HG02623 (cell line): Measurements from ENCODE around the gene C8A.

Source experiments
- ATAC-seq: cut with Tn5 transposase; IDR thresholded peaks from one replicate; pipeline ENCODE4 v1.9.1; 2021; ENCODE audit warnings: moderate library complexity; ENCODE audit not compliant: unreplicated experiment

The C8A gene

DNA sequence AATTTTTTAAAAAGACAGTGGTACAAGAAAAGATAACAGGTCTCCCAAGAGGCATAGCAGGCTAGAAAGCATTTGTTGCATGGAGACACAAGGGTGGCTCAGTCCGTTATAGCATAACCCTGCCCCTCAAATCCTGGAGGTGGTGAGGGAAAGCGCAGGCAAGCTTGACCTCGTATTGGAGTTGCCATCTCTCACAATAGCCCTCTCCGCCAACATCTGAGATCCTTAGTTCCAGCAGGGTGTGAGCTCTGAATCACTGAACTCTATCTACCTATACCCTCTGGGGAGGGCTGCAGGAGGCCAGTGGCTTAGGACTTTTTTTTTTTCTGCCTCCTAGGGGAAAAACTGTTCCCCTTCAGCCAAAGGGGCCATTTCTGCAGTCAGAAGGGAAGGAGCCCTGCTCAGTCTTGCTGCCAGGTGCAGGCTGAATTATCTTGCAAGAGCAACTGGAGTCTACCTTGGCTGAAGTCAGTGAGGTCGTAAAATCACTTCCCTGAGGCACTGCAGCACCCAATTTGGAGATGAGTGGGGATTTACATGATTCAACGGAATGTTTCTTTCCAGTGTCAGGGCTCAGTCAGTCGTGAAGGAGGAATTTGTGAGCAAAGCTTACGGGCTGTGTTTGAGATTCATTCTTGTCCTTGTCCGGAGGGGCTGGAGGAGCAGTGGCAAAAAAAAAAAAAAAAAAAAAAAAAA is 17.2 kb upstream of the C8A start:
- ATAC-seq, result no peak

DNA sequence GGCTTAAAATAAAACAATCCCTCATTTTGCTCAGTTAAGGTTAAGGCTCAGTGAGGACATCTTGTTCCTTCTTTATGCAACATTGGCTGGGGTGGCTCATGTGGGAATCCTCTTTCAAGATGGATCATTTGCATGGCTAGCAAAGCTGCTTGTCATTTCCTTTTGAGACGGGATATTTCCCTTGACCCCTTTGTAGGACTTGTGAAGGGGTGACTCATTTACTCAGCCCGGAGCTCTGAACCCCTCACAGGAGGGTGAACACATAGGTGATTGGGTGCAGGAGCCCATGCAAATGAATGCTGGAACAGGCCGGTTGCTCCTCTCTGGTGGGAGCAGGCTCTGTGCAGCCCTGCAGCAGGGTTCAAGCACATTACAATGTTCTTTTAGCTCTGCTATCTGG is 15.8 kb upstream of the C8A start:
- ATAC-seq, result no peak

DNA sequence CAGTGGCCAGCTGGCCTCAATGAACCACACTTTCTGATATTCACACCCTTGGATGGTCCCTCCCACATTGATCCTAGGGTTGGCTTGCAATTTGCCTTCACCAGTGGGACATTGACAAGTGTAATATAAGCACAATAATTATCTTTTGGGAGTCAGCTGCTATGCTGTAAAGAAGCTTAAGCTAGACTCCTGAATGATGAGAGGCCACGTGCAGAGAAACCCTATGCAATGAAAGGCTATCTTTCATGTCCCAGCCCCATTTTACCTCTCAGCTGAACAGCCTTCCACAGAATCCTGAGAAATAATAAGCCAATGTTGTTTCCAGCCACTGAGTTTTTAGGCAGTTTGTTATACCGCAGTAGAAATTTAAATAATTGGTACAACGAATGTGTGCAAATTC is 11.1 kb upstream of the C8A start:
- no peak for ATAC-seq

- ATAC-seq, result no peak
Observed at GRCh38 chr1:56844545-56845136, 10.0 kb upstream of the C8A start.

GRCh38 chr1:56845343-56845742 is 9.3 kb upstream of the C8A start:
- ATAC-seq, result no peak

DNA sequence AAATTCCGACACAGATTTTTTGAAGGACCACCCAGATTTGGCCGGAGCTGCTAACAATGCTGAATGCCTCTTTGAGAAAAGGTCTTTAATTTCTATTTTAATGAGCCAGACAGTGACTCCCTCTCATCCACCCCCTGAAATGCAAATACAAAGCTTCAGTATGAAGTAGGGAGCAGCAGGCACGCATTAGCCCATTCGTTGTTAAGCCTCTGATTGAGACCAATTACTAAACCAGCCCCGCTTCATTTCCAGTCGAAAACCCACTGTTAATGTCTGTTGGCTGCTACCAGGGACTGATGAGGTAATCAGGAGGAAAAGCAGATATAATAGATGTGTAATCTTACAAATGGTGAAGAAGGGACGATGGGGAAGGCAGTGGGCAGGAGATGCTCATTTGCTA is 4.8 kb upstream of the C8A start:
- ATAC-seq, result no peak

- ATAC-seq, result no peak
Observed at GRCh38 chr1:56850411-56850810, 4.2 kb upstream of the C8A start.

DNA sequence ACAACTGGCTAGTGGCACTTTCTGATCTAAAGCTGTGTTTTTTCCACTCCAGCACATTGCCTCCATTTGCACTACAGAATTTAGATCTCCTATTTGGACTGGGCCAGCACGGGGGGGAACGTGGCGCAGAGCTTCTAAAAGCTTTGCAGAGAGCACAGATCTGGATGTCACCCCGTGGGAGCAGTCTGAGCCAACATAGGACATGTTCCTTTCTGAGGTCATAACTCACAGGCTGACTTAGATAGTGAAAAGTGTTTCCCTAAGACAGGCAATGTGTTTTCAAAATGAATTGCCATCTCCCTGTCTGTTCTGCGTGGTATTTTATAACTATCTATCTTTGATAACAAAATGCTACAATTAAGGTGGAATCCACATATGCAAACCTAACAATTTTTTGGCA is 3.7 kb upstream of the C8A start:
- ATAC-seq, result no peak

DNA sequence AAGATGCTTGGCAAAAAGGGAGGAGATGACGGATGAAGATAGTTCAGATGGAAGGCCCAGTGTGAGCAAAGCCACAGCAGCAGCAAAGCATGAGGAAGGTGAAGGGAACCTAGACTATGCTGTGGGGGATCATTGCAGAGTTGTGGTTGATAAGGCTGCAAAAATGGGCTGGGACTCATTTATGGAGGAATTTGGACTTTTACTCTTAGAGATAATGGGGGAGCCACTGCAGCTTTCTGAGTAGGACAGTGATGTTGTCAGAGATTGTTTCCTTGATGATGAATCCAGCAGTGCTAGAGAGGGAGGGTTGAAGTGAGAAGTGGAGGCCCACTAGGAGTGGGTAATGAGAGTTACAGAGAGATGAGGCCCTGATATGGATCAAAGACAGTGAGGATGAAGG is 2.1 kb upstream of the C8A start:
- no peak for ATAC-seq

GRCh38 chr1:56855190-56855589 is 593 bp downstream of the C8A start:
- ATAC-seq, result no peak

- ATAC-seq, result no peak
Observed at GRCh38 chr1:56856186-56856585, 1.6 kb downstream of the C8A start.

DNA sequence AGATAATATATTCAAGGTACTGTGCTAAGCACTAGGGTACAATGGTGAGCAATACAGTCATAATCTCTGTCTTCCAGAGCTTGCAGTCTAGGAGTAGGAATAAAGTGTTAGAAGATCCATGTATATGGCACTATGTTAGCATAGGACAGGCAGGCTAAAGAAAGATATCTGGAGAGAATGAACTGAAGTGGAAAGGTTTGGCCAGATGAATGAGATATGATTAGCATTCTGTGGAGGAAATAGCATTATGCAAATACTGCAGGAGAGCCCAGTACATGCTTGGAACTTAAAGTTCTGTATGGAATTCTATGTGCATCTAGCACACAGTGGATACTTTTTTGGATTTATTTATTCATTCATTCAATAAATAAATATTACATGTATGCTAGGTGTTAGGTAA is 4.7 kb downstream of the C8A start:
- no peak for ATAC-seq

GRCh38 chr1:56863265-56863992 is 8.8 kb downstream of the C8A start:
- ATAC-seq, result no peak

DNA sequence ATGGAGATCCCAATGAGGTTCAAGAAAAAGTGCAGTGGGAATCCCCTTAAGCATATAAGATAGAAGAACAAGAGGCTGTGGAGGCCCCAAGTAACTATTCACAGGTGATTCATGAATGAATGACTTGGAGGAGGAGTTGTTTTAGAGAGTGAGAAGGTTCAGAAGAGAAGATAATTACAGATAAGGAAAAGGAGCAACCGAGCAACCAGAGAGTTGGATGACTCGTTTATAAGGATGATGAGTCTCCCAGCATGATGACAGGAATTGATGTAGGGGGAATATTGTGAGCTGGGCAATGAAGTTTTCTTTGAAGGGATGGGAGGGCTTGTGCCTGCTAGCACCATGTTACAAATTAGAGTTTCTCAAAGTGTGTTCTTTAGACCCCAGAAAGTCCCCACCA is 9.8 kb downstream of the C8A start:
- no peak for ATAC-seq

DNA sequence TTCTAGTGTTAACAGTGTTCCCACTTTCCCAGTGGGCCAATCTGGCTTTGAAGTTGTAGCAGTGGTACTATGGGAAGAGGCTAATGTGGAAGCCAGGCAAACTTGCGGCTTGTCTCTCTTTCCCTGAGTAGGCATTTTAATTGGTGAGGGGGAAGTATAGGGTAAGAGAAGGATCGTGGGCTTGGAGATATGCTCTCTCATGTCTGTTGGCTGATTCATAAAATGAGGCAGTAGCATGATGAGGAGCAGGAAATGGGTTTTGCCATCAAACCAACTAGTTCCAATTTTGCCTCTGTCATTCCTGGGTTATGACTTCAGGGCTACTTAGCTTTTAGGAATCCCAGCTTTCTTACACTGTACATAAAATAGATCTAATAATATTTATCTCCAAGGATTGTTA is 12.1 kb downstream of the C8A start:
- ATAC-seq, result no peak

GRCh38 chr1:56867491-56867890 is 12.9 kb downstream of the C8A start:
- no peak for ATAC-seq

DNA sequence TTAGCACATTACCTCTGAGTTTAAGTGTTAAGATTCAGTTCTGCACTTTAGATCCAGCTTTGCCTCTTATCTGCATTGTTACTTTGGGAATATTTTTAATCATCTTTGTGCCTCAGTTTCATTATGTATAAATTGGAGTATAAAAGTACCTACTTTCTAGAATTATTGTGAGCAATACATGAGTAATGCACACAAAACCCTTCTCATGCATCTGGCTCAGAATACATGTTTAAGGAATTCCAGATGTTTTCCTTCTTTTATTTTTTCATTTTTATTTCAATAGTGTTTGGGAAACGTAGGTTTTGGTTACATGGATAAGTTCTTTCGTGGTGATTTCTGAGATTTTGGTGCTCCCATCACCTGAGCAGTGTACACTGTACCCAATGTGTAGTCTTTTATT is 14.2 kb downstream of the C8A start:
- ATAC-seq, result no peak

GRCh38 chr1:56872597-56872996 is 18.0 kb downstream of the C8A start:
- no peak for ATAC-seq

DNA sequence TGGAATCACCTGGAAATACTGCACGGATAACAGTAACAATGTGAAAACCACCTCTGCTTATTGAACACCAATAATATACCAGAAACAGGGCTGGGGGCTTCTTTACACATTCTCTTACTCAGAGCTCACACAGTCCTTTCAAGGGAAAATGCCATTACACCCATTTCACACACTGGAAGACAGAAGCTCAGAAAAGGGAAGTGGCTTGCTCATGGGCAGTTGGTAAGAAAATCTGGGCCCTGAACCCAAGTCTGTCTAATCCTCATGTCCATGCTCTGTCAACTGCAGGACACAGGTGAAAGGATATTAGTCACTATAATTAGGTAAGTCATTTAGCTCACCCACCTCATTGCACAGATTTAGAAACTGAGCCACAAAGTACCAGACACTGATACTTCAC is 18.6 kb downstream of the C8A start:
- ATAC-seq, result no peak

DNA sequence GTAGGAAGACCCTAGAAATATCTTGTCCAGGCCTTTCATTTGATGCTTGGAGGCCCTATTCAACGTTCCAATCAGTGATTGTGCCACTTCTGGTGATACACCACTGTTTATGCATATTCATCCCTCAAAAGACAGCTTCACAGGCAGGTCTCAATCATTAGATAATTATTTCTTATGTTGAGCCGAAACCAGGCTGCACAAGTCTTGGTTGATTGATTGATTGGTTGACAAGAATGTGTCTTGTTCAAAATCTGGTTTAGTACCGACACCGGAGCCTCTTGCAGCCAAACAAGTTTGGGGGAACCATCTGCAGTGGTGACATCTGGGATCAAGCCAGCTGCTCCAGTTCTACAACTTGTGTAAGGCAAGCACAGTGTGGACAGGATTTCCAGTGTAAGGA is 20.1 kb downstream of the C8A start:
- ATAC-seq, result no peak

DNA sequence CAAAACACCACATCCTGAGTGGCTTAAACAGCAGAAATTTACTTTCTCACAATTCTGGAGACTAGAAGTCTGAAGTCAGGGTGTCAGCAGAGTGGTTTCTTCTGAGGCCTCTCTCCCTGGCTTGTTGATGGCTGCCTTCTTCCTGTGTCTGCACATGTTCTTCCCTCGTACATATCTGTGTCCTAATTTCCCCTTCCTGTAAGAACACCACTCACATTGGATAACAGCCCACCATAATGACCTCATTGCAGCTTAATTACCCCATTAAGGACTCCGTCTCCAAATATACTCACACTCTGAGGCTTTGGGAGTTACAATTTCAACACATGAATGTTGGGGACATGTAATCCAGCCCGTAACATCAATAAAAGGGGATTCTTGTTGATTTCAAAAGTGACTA is 23.4 kb downstream of the C8A start:
- no peak for ATAC-seq

GRCh38 chr1:56880774-56881173 is 26.2 kb downstream of the C8A start:
- no peak for ATAC-seq
